Activated CD8-positive, alpha-beta T cell treated with anti-CD3 and anti-CD28 coated beads for 36 hours (primary cell): Measurements from ENCODE around the gene DNAI7. TPM values are rescaled to one million over a fixed set of nuclear protein-coding genes. Genes with fewer than 3 reads are reported as not detected.

Experiments used
- ATAC-seq: fragments of 200-7000 bp; cut with Tn5 transposase; one replicate; pipeline ENCODE4 v1.10.0; 2021; ENCODE audit warnings: mild to moderate bottlenecking, moderate library complexity
- CTCF ChIA-PET: fragments of 350-600 bp; sonication (Branson Sonifier 250); formaldehyde crosslinking; loops from one replicate; lab custom pipeline; 2021; ENCODE audit warnings: antibody characterized with exemption; lab: Charles Lee
- POLR2A ChIA-PET: fragments of 350-600 bp; sonication (Branson Sonifier 250); formaldehyde crosslinking; loops from one replicate; lab custom pipeline; 2021; ENCODE audit warnings: antibody characterized with exemption; lab: Charles Lee
- DNase-seq: peaks from one replicate; pipeline ENCODE4 v3.0.0-alpha.2; 2020
- H3K27ac Mint-ChIP-seq: one replicate; pipeline ENCODE4 v1.8.0; 2021; ENCODE audit warnings: mild to moderate bottlenecking, mixed read lengths
- H3K27me3 Mint-ChIP-seq: one replicate; pipeline ENCODE4 v1.8.0; 2021; ENCODE audit warnings: mixed read lengths
- H3K36me3 Mint-ChIP-seq: one replicate; pipeline ENCODE4 v1.8.0; 2021; ENCODE audit warnings: low read depth, mixed read lengths
- H3K4me1 Mint-ChIP-seq: one replicate; pipeline ENCODE4 v1.8.0; 2021; ENCODE audit warnings: low read depth, mixed read lengths
- H3K4me3 Mint-ChIP-seq: one replicate; pipeline ENCODE4 v1.8.0; 2021; ENCODE audit warnings: mild to moderate bottlenecking, moderate library complexity, mixed read lengths
- H3K9me3 Mint-ChIP-seq: one replicate; pipeline ENCODE4 v1.8.0; 2021; ENCODE audit warnings: mixed read lengths
- CTCF ChIP-seq: fragments of 200-600 bp; IDR thresholded peaks from one replicate; pipeline ENCODE4 v1.8.0; 2022; ENCODE audit warnings: antibody characterized with exemption, mild to moderate bottlenecking
- intact Hi-C: fragments of 100-400 bp; cut with micrococcal nuclease; formaldehyde crosslinking; loops from one replicate; pipeline ENCODE4 v1.10.0; 2022
- total RNA-seq, 2 experiments: library from RNA; stranded (reverse); gene quantifications; one replicate each; pipeline ENCODE4 v1.2.3, GENCODE V29; 2021

Gene DNAI7
- total RNA-seq, 2 experiments from 2014 or later: not detected

GRCh38 chr12:25119020-25119419, 75.9 kb downstream of the DNAI7 start:
- TF ChIP-seq CTCF: no peak
- H3K4me3 Mint-ChIP-seq: no peak overlapping the region
- DNase-seq (no peak), ATAC-seq (no peak)
- H3K9me3 Mint-ChIP-seq: no peaks in the 10 kb centered on the region
- H3K4me1 Mint-ChIP-seq: peaks cover 4% of the 10 kb centered on the region
- no peaks in the 10 kb centered on the region for H3K27me3 Mint-ChIP-seq
- H3K27ac Mint-ChIP-seq: no peak overlapping the region
- CTCF ChIA-PET: interaction anchor here (1.0 to 2.1 kb wide), 4 partner anchors 9 to 127 kb away, joined by 3 to 7 read pairs (median 4); no protein-coding TSS in a partner anchor
- intact Hi-C loops: no loop called here
- POLR2A ChIA-PET: no interaction called here
- H3K36me3 Mint-ChIP-seq: no peaks in the 10 kb centered on the region

GRCh38 chr12:25115677-25116076, 79.3 kb downstream of the DNAI7 start:
- ATAC-seq (no peak), DNase-seq (no peak)
- H3K27me3 Mint-ChIP-seq: no peaks in the 10 kb centered on the region
- no peaks in the 10 kb centered on the region for H3K9me3 Mint-ChIP-seq
- H3K4me3 Mint-ChIP-seq: no peak overlapping the region
- ChIA-PET POLR2A (no interaction called here), CTCF (interaction anchor here (1.3 to 1.7 kb wide), 2 partner anchors 39 to 124 kb away, joined by 3 to 5 read pairs; no protein-coding TSS in a partner anchor)
- intact Hi-C loops: no loop called here
- no peak overlapping the region for H3K27ac Mint-ChIP-seq
- H3K36me3 Mint-ChIP-seq: no peaks in the 10 kb centered on the region
- no peaks in the 10 kb centered on the region for H3K4me1 Mint-ChIP-seq
- no peak for TF ChIP-seq CTCF

GRCh38 chr12:25113651-25114050, 81.3 kb downstream of the DNAI7 start:
- Mint-ChIP-seq H3K27ac (no peak overlapping the region), H3K4me1 (no peaks in the 10 kb centered on the region), H3K27me3 (no peaks in the 10 kb centered on the region), H3K36me3 (peaks cover 12% of the 10 kb centered on the region), H3K9me3 (peaks cover 4% of the 10 kb centered on the region), H3K4me3 (no peak overlapping the region)
- no peak for ATAC-seq
- no peak for DNase-seq
- CTCF ChIA-PET: interaction anchor here (1.2 to 1.7 kb wide), 2 partner anchors 114 to 122 kb away, joined by 3 to 5 read pairs; no protein-coding TSS in a partner anchor
- POLR2A ChIA-PET: no interaction called here
- intact Hi-C loops: no loop called here
- no peak for TF ChIP-seq CTCF

- Mint-ChIP-seq H3K36me3 (peaks cover 25% of the 10 kb centered on the region), H3K9me3 (peaks cover 4% of the 10 kb centered on the region), H3K4me3 (no peak overlapping the region), H3K4me1 (peaks cover 3% of the 10 kb centered on the region), H3K27ac (no peak overlapping the region), H3K27me3 (no peaks in the 10 kb centered on the region)
- POLR2A ChIA-PET: interaction anchor here (1.0 kb wide), 1 partner anchor 143 kb away, joined by 3 read pairs; no protein-coding TSS in a partner anchor
- no peak for ATAC-seq
- intact Hi-C loops: no loop called here
- CTCF ChIA-PET: interaction anchor here (1.0 kb wide), 1 partner anchor 50 kb away, joined by 3 read pairs; no protein-coding TSS in a partner anchor
- DNase-seq: no peak
- TF ChIP-seq CTCF: no peak
These were observed 84.7 kb downstream of the DNAI7 start for GRCh38 chr12:25110260-25110659.

GRCh38 chr12:25107920-25108319, 87.0 kb downstream of the DNAI7 start:
- Mint-ChIP-seq H3K9me3 (peaks cover 4% of the 10 kb centered on the region), H3K27me3 (no peaks in the 10 kb centered on the region), H3K4me1 (peaks cover 3% of the 10 kb centered on the region), H3K36me3 (peaks cover 25% of the 10 kb centered on the region), H3K4me3 (no peak overlapping the region), H3K27ac (peak overlapping the region; percentile 25)
- TF ChIP-seq CTCF: no peak
- intact Hi-C loops: no loop called here
- no peak for DNase-seq
- ATAC-seq: no peak
- POLR2A ChIA-PET: no interaction called here
- CTCF ChIA-PET: interaction anchor here (1.4 kb wide), 1 partner anchor 48 kb away, joined by 3 read pairs; no protein-coding TSS in a partner anchor
